CMK (cell line): Measurements from ENCODE around the gene ZDHHC8.

Experiments used
- DNase-seq: peaks from one replicate; pipeline ENCODE4 v3.0.0-alpha.2; 2010; ENCODE audit warnings: low read depth

The ZDHHC8 gene

DNA sequence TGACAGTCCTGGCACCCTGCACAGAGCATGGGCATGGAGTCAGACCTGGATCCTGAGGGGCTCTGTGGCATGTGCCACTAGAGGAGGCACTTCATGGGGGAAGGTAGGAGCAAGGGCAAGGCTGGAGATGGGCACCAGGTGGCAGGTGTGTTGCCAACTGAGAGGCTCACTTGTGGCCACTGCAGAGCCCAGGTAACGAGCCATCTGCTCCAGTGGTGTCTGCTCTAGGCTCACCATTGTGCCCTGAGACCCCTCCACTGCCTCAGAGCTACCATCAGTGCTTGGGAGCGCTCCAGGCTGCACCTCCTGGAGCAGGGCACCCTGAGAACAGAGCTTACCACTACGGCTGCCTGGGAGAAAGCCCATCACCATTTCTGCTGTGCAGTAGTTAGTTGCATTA lies 1.3 kb upstream of the ZDHHC8 start:
- DNase-seq, result no peak

GRCh38 chr22:20130731-20131596 lies 640 bp upstream of the ZDHHC8 start:
- no peak for DNase-seq

- DNase-seq, result no peak
Observed at GRCh38 chr22:20131859-20132685, 468 bp downstream of the ZDHHC8 start.

GRCh38 chr22:20132686-20133246 lies 1.2 kb downstream of the ZDHHC8 start:
- no peak for DNase-seq

DNA sequence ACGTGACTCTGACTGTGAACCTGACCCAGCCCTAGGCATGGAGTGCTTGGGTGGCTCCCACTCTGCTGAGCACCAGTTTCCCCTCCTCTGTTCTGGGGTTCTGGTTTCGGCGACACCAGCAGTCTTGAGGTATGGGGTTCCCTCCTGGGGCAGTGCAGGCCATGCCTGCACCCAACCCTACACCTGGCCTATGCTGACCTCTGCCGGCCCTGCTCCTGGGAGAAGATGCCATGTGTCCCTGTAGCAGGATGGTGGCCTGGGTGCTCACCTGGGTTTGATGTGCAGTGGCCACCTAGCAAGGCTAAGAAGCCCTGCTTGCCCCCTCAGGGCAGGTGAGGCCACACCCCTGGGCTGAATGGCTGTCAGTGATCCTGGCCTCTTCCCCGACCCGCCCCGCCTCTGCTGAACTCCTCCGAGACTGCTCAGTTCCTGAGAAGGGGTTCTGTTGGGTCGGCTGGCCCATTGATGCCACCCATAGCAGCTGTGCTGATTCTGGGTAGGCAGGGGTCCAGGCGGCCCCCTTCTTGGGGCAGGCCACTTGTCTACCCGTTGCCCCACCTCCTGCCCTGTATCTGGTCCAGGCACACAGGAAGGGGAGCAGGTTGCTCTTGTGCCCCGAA lies 2.4 kb downstream of the ZDHHC8 start:
- no peak for DNase-seq

- DNase-seq, result no peak
Observed at GRCh38 chr22:20135265-20135664, 3.7 kb downstream of the ZDHHC8 start.

- no peak for DNase-seq
Observed at GRCh38 chr22:20135806-20136602, 4.4 kb downstream of the ZDHHC8 start.

DNA sequence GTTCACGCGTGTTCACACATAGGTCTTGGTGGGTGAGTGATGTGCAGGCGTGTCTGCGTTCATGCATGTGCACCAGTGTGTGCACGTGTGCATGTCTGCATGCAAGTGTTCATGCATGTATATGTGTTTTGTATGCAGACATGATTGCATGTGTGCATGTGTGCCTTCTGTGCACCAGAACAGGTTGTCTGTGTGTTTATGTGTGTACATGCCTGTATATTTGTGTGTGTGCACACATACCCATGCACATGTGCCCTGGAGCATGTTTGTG lies 4.9 kb downstream of the ZDHHC8 start:
- no peak for DNase-seq

GRCh38 chr22:20137113-20137512 lies 5.5 kb downstream of the ZDHHC8 start:
- no peak for DNase-seq

DNA sequence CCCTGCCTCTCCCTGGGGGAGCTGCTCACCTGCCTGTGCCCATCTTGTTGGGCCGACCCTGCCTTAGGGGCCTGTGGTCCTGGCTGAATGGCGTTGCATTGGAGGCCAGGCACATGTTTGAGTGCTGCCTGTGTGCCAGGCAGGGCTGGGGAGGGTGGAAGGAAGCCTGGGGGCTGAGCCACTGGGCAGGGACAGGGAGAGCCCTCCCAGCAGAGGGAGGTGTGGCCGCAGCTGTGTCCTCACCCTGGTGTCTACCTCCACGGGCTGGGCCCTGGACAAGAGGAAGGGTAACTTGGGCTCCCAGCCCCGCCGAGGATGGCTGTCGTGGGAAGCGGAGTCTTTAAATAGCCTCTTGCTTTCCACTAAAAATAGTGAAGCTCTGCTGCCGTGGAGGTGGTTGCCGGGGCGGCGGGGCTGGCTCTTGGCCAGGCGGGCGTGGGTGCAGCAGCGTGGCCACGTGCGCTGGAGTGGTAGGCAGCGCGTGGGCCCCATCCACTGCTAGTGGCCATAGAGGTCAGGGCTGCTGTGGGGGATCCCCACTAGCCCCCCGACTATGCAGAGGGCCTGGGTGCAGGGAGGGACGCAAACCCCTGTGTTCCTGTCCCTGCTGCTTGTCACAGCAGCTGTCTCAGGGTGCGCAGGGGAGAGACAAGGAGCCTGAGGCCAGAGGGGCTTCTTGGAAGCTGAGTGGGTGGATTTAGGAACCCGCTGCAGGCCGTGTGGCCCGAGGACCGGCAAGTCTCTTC lies 6.2 kb downstream of the ZDHHC8 start:
- no peak for DNase-seq

DNA sequence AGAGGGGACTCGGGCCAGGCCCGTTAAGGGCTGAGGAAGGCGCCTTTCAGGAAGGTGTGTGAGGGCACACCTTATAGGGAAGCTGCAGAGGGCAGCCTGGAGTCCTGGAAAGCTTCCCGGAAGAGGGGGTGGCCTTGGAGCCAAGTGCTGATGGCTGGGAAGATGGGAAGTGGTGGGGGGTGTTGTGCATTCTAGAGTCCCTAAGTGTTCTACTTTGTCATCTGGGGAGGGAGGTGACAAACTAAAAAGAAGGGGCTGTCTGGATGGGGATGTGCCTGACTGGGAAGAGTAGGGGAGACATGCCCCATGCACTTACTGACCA lies 6.8 kb downstream of the ZDHHC8 start:
- no peak for DNase-seq

- no peak for DNase-seq
Observed at GRCh38 chr22:20138868-20139267, 7.3 kb downstream of the ZDHHC8 start.

- DNase-seq, result no peak
Observed at GRCh38 chr22:20139391-20140106, 7.9 kb downstream of the ZDHHC8 start.

DNA sequence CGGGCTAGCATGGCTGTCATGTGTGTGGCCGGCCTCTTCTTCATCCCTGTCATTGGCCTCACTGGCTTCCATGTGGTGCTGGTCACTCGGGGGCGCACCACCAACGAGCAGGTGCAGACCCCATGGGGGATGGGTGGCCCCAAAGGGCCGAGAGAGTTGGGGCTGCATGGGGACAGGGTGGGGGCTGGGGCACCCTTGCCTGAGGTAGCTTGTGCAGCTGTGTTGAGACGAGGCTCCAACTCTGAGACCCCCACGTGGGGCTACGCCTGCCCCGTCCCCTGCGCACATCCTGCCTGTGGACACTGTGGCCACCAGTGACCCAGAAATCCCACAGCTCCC lies 8.5 kb downstream of the ZDHHC8 start:
- DNase-seq, result no peak

- DNase-seq, result no peak
Observed at GRCh38 chr22:20140521-20140964, 8.9 kb downstream of the ZDHHC8 start.

DNA sequence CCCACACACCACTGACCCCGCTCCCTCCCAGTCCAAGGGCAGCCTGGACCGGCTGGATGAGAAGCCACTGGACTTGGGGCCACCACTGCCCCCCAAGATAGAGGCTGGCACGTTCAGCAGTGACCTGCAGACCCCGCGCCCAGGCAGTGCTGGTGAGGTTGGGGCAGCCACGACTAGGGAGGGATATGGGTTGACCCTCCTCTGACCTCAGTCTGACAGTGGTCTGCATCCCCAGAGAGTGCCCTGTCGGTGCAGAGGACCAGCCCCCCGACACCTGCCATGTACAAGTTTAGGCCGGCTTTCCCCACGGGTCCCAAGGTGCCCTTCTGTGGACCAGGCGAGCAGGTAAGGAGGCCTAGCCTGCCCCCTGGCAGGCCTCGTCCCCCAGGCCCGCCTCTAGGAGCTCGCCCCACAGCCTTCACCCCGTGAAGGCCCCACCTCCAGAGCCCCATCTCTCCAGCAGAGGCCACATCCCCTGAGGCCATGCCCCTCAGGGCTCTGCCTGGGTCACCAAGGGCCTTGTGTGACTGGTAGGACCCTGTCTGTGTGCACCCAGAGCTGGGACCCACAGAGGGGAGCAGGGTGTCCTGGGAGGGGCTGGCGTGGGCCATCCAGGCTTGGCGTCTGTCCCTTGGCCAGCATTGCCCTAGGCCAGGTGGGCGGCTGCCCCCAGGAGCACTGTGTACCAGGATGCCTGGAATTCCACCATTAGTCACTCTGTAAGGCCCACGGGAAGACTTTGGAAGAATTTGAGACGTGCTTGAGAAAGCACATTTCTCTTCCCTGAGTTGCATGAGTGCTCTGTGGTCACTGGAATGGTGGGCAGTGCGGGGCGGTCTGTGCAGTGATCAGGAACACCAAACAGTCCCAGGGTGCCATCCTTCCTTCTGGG lies 9.8 kb downstream of the ZDHHC8 start:
- DNase-seq, result no peak

DNA sequence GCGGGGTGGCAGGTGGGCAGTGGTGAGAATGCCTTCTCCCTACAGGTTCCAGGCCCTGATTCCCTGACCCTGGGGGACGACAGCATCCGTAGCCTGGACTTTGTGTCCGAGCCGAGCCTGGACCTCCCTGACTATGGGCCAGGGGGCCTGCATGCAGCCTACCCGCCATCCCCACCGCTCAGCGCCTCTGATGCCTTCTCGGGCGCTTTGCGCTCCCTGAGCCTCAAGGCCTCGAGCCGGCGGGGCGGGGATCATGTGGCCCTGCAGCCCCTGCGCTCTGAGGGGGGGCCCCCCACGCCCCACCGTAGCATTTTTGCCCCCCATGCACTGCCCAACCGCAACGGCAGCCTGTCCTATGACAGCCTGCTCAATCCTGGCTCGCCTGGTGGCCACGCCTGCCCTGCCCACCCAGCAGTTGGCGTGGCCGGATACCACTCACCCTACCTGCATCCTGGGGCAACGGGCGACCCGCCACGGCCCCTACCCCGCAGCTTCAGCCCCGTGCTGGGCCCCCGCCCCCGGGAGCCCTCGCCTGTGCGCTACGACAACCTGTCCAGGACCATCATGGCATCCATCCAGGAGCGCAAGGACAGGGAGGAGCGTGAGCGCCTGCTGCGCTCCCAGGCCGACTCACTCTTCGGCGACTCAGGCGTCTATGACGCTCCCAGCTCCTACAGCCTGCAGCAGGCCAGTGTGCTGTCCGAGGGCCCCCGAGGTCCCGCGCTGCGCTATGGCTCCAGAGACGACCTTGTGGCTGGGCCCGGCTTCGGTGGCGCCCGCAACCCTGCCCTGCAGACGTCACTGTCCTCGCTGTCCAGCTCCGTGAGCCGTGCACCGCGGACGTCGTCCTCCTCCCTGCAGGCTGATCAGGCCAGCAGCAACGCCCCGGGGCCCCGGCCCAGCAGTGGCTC lies 11.4 kb downstream of the ZDHHC8 start:
- no peak for DNase-seq

- no peak for DNase-seq
Observed at GRCh38 chr22:20143883-20144665, 12.5 kb downstream of the ZDHHC8 start.
